Activated CD8-positive, alpha-beta memory T cell treated with anti-CD3 and anti-CD28 coated beads for 24 hours (primary cell): Measurements from ENCODE around the gene SHISAL1.

Experiments used
- DNase-seq: peaks from one replicate; pipeline ENCODE4 v3.0.0-alpha.2; 2020

SHISAL1 gene

GRCh38 chr22:44312766-44313165 lies at the start of gene SHISAL1:
Gene SHISAL1 (minus strand): TSS chr22:44312951. CDS start chr22:44300945, 12,006 bp downstream.
- no peak for DNase-seq

GRCh38 chr22:44361391-44362126 lies 48.8 kb upstream of the SHISAL1 start:
- no peak for DNase-seq

GRCh38 chr22:44360668-44361381 lies 48.1 kb upstream of the SHISAL1 start:
- no peak for DNase-seq

GRCh38 chr22:44360306-44360667 lies 47.5 kb upstream of the SHISAL1 start:
- DNase-seq, result no peak

GRCh38 chr22:44359496-44360110 lies 46.9 kb upstream of the SHISAL1 start:
- no peak for DNase-seq

- no peak for DNase-seq
These were observed 46.1 kb upstream of the SHISAL1 start for GRCh38 chr22:44358709-44359440.

GRCh38 chr22:44357966-44358465 lies 45.3 kb upstream of the SHISAL1 start:
- DNase-seq, result no peak

GRCh38 chr22:44357296-44357965 lies 44.7 kb upstream of the SHISAL1 start:
- no peak for DNase-seq

- no peak for DNase-seq
These were observed 42.9 kb upstream of the SHISAL1 start for GRCh38 chr22:44355716-44356070.

GRCh38 chr22:44354288-44354687 lies 41.5 kb upstream of the SHISAL1 start:
- no peak for DNase-seq

GRCh38 chr22:44353041-44353440 lies 40.3 kb upstream of the SHISAL1 start:
- no peak for DNase-seq

- no peak for DNase-seq
These were observed 39.8 kb upstream of the SHISAL1 start for GRCh38 chr22:44352378-44353035.

- no peak for DNase-seq
These were observed 39.1 kb upstream of the SHISAL1 start for GRCh38 chr22:44351685-44352377.

- no peak for DNase-seq
These were observed 38.3 kb upstream of the SHISAL1 start for GRCh38 chr22:44351037-44351436.

- DNase-seq, result no peak
These were observed 36.8 kb upstream of the SHISAL1 start for GRCh38 chr22:44349594-44349993.

GRCh38 chr22:44348971-44349560 lies 36.3 kb upstream of the SHISAL1 start:
- no peak for DNase-seq

GRCh38 chr22:44347549-44347948 lies 34.8 kb upstream of the SHISAL1 start:
- DNase-seq, result no peak

GRCh38 chr22:44347080-44347479 lies 34.3 kb upstream of the SHISAL1 start:
- DNase-seq, result no peak

GRCh38 chr22:44345872-44346271 lies 33.1 kb upstream of the SHISAL1 start:
- DNase-seq, result no peak

GRCh38 chr22:44344407-44344806 lies 31.7 kb upstream of the SHISAL1 start:
- DNase-seq, result no peak

GRCh38 chr22:44342347-44342956 lies 29.7 kb upstream of the SHISAL1 start:
- no peak for DNase-seq
